Lower lobe of right lung (tissue), 2 donors: ENCODE data around the gene THBS3. TPM values are rescaled to one million over a fixed set of nuclear protein-coding genes. Genes with fewer than 3 reads are reported as not detected.
"Not testable (repeated sequence)": the region's sequence is repeated elsewhere in the genome, so short reads cannot be mapped to it uniquely, and the experiment has no call there.

Source experiments
- ATAC-seq, 2 donors: fragments of 200-7000 bp; cut with Tn5 transposase; one replicate each; pipeline ENCODE4 v1.9.1; 2020 to 2022; ENCODE audit warnings: mild to moderate bottlenecking in 2 of 2, moderate library complexity in 2 of 2
- DNase-seq: peaks from one replicate; pipeline ENCODE4 v3.0.0-alpha.2; 2020
- H3K27ac ChIP-seq: fragments of 200-600 bp; one replicate; pipeline ENCODE4 v1.8.0; 2022
- H3K27me3 ChIP-seq: fragments of 200-600 bp; one replicate; pipeline ENCODE4 v1.8.0; 2022; ENCODE audit warnings: low read depth
- H3K36me3 ChIP-seq: fragments of 200-600 bp; one replicate; pipeline ENCODE4 v1.8.0; 2022; ENCODE audit warnings: mild to moderate bottlenecking
- H3K4me1 ChIP-seq: fragments of 200-600 bp; one replicate; pipeline ENCODE4 v1.8.0; 2022
- H3K4me3 ChIP-seq: fragments of 200-600 bp; one replicate; pipeline ENCODE4 v1.8.0; 2022; ENCODE audit warnings: mild to moderate bottlenecking
- H3K9me3 ChIP-seq: fragments of 200-600 bp; one replicate; pipeline ENCODE4 v1.8.0; 2022
- intact Hi-C: fragments of 100-400 bp; cut with DNase I; formaldehyde crosslinking; loops from one replicate; pipeline ENCODE4 v1.11.0; 2022
- total RNA-seq: library from RNA; stranded (reverse); fragmentation: NEBNext Ultra II Directional; extraction: Animal tissue kit (Norgen Biotek cat#: 25700); gene quantifications from one replicate; pipeline ENCODE4 v1.2.1, GENCODE V29; 2021
- TF ChIP-seq, protein P1 (sequence below): fragments of 200-600 bp; IDR thresholded peaks from one replicate; pipeline ENCODE4 v1.8.0; 2022; ENCODE audit warnings: antibody characterized with exemption, mild to moderate bottlenecking
- donor health status: DM: no; HTN: yes; CAD: no; lungs with severe emphysema.

THBS3 gene
- total RNA-seq, 1 donor from 2014 or later, result 24.4 TPM

DNA sequence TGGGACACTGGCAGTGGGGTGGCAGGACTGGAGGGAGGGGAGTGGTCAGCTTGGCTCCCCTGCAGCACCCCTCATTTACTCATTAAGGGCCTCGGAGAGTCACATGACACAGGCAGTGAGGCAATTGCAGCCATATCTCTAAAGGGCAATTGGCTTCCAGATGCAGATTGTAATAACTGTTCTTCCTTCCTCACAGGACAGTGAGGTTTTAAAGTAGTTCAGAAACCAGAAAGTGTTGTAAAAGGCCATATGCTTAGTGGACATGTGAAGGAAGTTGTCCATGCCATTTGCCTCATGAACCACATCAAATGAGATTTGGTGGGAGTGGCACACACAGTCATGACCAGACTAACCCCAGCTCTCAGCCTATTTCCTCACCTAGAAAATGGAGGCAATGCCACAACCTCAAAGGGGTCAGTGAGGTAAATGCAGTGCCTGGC lies 11.9 kb upstream of the THBS3 start:
- ATAC-seq, result peak; percentile 63 to 64
- TF ChIP-seq, protein P1, sequence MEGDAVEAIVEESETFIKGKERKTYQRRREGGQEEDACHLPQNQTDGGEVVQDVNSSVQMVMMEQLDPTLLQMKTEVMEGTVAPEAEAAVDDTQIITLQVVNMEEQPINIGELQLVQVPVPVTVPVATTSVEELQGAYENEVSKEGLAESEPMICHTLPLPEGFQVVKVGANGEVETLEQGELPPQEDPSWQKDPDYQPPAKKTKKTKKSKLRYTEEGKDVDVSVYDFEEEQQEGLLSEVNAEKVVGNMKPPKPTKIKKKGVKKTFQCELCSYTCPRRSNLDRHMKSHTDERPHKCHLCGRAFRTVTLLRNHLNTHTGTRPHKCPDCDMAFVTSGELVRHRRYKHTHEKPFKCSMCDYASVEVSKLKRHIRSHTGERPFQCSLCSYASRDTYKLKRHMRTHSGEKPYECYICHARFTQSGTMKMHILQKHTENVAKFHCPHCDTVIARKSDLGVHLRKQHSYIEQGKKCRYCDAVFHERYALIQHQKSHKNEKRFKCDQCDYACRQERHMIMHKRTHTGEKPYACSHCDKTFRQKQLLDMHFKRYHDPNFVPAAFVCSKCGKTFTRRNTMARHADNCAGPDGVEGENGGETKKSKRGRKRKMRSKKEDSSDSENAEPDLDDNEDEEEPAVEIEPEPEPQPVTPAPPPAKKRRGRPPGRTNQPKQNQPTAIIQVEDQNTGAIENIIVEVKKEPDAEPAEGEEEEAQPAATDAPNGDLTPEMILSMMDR, result no peak
- H3K4me3 ChIP-seq, result no peak overlapping the region

DNA sequence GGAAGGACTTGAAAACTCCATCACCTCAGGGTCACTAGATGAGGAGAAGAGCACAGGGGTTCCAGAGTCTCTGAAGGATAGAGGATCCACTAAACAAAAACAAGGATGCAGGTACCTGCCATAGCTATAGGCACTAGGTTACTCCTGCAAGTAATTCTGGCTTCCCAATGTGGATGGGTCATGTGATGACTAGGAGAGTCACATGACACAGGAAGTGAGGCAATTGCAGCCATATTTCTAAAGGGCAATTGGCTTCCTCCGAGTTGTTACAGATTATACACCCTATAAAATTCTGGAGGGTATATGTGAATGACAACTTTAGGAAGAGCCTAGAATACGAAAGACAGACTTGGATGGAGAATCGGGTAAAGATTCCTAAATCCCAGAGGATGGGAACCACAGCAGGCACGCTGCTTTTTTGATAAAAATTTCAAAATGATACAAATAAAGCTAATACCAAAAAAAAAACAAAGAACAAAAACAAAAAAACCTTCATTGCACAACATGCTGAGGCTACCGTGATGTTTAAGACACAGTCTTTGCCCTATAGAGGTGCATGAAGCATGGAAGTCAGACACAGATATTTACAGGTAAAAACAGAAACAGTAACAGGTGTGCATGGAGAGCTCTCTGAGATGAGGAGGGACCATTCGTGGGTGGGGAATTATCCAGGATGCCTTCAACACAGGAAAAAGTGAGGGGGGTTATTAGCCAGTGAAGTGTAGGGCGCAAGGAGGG lies 11.3 kb upstream of the THBS3 start:
- Histone ChIP-seq H3K4me1 (peaks cover 19% of the 10 kb centered on the region), H3K27me3 (no peaks in the 10 kb centered on the region), H3K9me3 (no peaks in the 10 kb centered on the region), H3K27ac (peak overlapping the region; percentile 18), H3K36me3 (no peaks in the 10 kb centered on the region), H3K4me3 (no peak overlapping the region)
- intact Hi-C loops, result no loop called here
- ATAC-seq (peak; percentile 45 to 76), DNase-seq (no peak)
- TF ChIP-seq, protein P1, result no peak

More for the DNA sequence above, 11.9 kb upstream of the THBS3 start:
- peaks cover 25% of the 10 kb centered on the region for H3K4me1 ChIP-seq
- no peaks in the 10 kb centered on the region for H3K36me3 ChIP-seq
- no peak for DNase-seq
- H3K9me3 ChIP-seq, result no peaks in the 10 kb centered on the region
- H3K27me3 ChIP-seq, result no peaks in the 10 kb centered on the region
- peak overlapping the region; percentile 18 for H3K27ac ChIP-seq
- intact Hi-C loops, result no loop called here

DNA sequence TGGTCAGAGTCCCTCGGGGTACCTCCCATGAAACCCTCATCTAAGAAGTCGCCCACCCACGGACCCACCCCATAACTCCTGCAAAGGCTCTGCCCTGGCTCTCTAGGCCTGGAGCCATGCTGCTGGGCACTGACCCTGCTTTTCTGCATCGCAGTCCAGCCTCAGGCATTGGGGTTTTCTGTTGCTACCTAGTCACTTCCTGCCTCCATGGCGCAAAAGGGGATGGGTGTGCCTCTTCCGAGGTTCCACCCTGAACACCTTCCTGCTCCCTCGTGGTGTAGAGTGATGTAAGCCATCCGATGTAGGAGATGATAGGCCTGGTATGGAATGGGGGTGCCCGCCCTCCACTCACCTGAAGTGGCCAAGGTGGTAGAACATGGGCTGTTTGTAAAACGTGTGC lies 7.0 kb upstream of the THBS3 start:
- peaks cover 19% of the 10 kb centered on the region for H3K4me1 ChIP-seq
- intact Hi-C loops, H3K27ac ChIP-seq, H3K4me3 ChIP-seq, ATAC-seq, H3K27me3 ChIP-seq, DNase-seq, H3K9me3 ChIP-seq, H3K36me3 ChIP-seq: not testable (repeated sequence)

DNA sequence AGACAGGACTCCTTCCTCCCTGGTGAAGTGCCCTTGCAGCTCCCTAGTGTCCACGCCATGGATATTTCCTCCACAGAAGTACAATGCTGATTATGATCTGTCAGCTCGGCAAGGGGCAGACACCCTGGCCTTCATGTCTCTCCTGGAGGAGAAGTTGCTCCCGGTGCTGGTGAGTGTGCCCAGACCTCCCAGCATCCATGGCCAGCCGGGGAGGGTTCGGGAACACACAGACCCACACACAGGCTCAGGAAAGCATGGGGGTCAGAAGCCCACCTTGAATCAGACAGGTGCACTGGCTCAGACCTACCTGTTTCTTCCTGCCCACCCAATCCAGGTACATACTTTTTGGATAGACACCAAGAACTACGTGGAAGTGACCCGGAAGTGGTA lies 4.3 kb upstream of the THBS3 start:
- DNase-seq, H3K36me3 ChIP-seq, H3K27me3 ChIP-seq, H3K9me3 ChIP-seq, ATAC-seq, intact Hi-C loops, H3K27ac ChIP-seq, H3K4me3 ChIP-seq: not testable (repeated sequence)
- H3K4me1 ChIP-seq, result peaks cover 27% of the 10 kb centered on the region

DNA sequence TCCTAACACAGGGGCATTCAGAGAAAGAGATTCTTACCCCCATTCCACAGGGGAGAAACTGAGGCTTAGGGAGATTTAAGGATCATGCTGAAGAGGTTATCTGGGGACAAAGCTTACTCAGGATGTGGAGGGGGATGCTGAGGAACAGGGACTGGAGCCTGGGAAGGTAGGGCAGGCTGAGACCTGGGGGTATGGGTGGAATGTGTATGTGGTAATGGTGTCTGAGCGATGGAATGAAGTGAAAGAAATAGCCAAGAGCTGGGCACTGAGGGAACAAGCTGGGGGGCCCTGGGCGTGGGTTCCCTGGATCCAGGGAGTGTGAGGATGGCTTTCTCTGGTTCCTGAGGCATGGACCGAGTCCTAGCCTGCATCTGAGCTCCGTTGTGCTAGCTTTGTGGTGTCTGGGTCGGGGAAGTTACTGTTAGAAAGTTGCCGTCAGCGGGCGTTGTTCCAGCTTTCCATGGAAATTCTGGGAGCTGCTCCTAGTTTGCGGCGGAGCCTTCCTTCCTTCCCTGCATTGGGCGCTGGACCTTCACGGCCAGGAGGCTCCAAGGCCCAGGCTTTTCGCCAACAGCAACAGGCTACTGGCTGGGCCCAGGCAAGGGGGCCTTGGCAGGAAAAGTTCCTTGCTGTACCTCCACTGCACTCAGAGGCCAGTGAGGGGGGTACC lies 3.8 kb upstream of the THBS3 start:
- H3K4me1 ChIP-seq, result peaks cover 33% of the 10 kb centered on the region
- intact Hi-C loops, H3K27ac ChIP-seq, H3K27me3 ChIP-seq, H3K36me3 ChIP-seq, H3K4me3 ChIP-seq, ATAC-seq, H3K9me3 ChIP-seq, DNase-seq: not testable (repeated sequence)

DNA sequence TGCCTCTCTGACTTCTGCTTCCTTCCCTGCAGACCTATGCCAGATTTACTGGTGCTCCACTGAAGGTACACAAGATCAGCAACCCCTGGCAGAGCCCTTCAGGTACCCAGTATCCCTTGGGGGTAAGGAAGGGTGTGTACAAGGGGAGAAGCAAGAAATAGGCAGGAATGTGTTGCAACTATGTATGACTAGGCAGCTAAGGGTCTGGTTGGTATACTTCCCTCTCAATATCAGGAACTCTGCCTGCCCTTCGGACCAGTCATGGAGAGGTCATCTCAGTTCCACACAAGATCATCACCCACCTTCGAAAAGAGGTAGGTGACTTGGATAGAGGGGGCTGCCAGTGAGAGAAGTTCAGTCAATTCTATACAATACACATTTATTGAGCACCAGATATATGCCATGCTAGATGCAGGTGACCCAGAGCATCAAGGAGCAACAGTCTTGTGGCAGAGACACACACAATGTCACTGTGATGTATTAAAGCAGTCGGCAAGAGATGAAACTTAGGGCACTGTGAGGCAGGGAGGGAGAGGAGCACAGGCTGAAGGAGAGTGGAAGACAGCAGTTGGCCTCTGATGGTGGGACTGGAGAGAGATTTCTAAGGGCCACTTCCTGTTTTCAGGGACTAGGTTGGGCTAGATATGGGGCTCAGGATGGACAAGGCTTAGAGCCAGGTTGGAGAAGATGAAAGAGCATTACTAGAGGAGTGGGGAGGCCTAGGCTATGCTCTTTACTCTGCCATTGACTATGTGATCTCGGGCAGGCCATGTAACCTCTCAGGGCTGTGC lies 2.8 kb upstream of the THBS3 start:
- TF ChIP-seq, protein P1, result no peak
- H3K27me3 ChIP-seq, result no peaks in the 10 kb centered on the region
- intact Hi-C loops, result no loop called here
- H3K4me3 ChIP-seq, result no peak overlapping the region
- H3K9me3 ChIP-seq, result no peaks in the 10 kb centered on the region
- peaks cover 33% of the 10 kb centered on the region for H3K4me1 ChIP-seq
- no peak overlapping the region for H3K27ac ChIP-seq
- peaks cover 8% of the 10 kb centered on the region for H3K36me3 ChIP-seq
- ATAC-seq (no peak), DNase-seq (no peak)
